WTC11 (cell line): ENCODE results near the gene IFI6. TPM values are rescaled to one million over a fixed set of nuclear protein-coding genes. Genes with fewer than 3 reads are reported as not detected.
A peak's percentile ranks its signal among the peaks of the same experiment; 100 is the strongest.

Experiments
- ATAC-seq: fragments of 200-7000 bp; cut with Tn5 transposase; 2 replicates; pipeline ENCODE4 v1.10.0; 2021; ENCODE audit warnings: mild to moderate bottlenecking, moderate library complexity
- Bru-seq: library from RNA; stranded (reverse); fragments of 400-500 nt; gene quantifications from one replicate; lab custom pipeline; 2021; lab: Mats Ljungman, UMichigan
- CTCF ChIA-PET: fragments of 300-600 bp; sonication (Branson Sonifier 250); formaldehyde crosslinking; loops from one replicate; lab custom pipeline; 2021; ENCODE audit warnings: antibody characterized with exemption; lab: Charles Lee
- POLR2A ChIA-PET: fragments of 350-600 bp; sonication (Branson Sonifier 250); formaldehyde crosslinking; loops from one replicate; lab custom pipeline; 2021; ENCODE audit warnings: antibody characterized with exemption; lab: Charles Lee
- DNase-seq: peaks from one replicate; pipeline ENCODE4 v3.0.0; 2021; ENCODE audit warnings: low spot score
- H3K27ac Mint-ChIP-seq: 2 replicates; pipeline ENCODE4 v1.8.0; 2021; ENCODE audit warnings: mixed read lengths
- H3K27me3 Mint-ChIP-seq: 2 replicates; pipeline ENCODE4 v1.8.0; 2021; ENCODE audit warnings: low read depth, mild to moderate bottlenecking, moderate library complexity, mixed read lengths
- H3K36me3 Mint-ChIP-seq: 2 replicates; pipeline ENCODE4 v1.8.0; 2021; ENCODE audit warnings: mixed read lengths
- H3K4me1 Mint-ChIP-seq: 2 replicates; pipeline ENCODE4 v1.8.0; 2022; ENCODE audit warnings: mixed read lengths
- H3K4me3 Mint-ChIP-seq: 2 replicates; pipeline ENCODE4 v1.8.0; 2021; ENCODE audit warnings: mild to moderate bottlenecking, moderate library complexity, mixed read lengths
- H3K9me3 Mint-ChIP-seq: 2 replicates; pipeline ENCODE4 v1.8.0; 2021; ENCODE audit warnings: mixed read lengths
- CREM ChIP-seq: sonication (generic); formaldehyde crosslinking; IDR thresholded peaks from 2 replicates; pipeline ENCODE4 v1.8.1; 2022; ENCODE audit warnings: mild to moderate bottlenecking, missing genetic modification reagents, moderate library complexity
- FOXK1 ChIP-seq: sonication (generic); formaldehyde crosslinking; IDR thresholded peaks from 2 replicates; pipeline ENCODE4 v1.8.0; 2022; ENCODE audit warnings: mild to moderate bottlenecking, moderate library complexity, missing genetic modification reagents
- GTF2I ChIP-seq: fragments of 250-450 bp; sonication (Bioruptor Pico); conservative IDR thresholded peaks from 2 replicates; pipeline ENCODE4 v1.4.0; 2021; ENCODE audit warnings: mild to moderate bottlenecking
- NR1H2 ChIP-seq: sonication (generic); formaldehyde crosslinking; IDR thresholded peaks from 2 replicates; pipeline ENCODE4 v1.9.0; 2021; ENCODE audit warnings: mild to moderate bottlenecking, moderate library complexity, missing genetic modification reagents
- ZBTB43 ChIP-seq: sonication (generic); formaldehyde crosslinking; IDR thresholded peaks from 2 replicates; pipeline ENCODE4 v1.8.1; 2023; ENCODE audit warnings: mild to moderate bottlenecking, missing genetic modification reagents
- ZNF121 ChIP-seq: sonication (generic); formaldehyde crosslinking; IDR thresholded peaks from 2 replicates; pipeline ENCODE4 v1.8.0; 2023; ENCODE audit warnings: missing genetic modification reagents
- ZNF317 ChIP-seq: sonication (generic); formaldehyde crosslinking; IDR thresholded peaks from 2 replicates; pipeline ENCODE4 v1.8.1; 2023; ENCODE audit warnings: low read depth, mild to moderate bottlenecking, moderate library complexity, missing genetic modification reagents, borderline replicate concordance
- ZNF671 ChIP-seq: fragments of 250-450 bp; sonication (Bioruptor Pico); IDR thresholded peaks from 2 replicates; pipeline ENCODE4 v1.8.0; 2021; ENCODE audit warnings: mild to moderate bottlenecking
- long read RNA-seq, 3 experiments: library from RNA in 1 of 3; library from capped mRNA in 1 of 3; library from polyadenylated mRNA in 1 of 3; unstranded in 2 of 3; stranded (forward) in 1 of 3; transcript quantifications; one replicate each; pipeline ENCODE4 v2.0.0, GENCODE V29; 2021
- total RNA-seq: library from RNA; stranded (reverse); gene quantifications from 3 replicates; pipeline ENCODE4 v1.2.3, GENCODE V29; 2021
- TF ChIP-seq, protein P1 (sequence below): sonication (generic); formaldehyde crosslinking; IDR thresholded peaks from 2 replicates; pipeline ENCODE4 v1.8.0; 2022; ENCODE audit warnings: missing genetic modification reagents
- TF ChIP-seq, protein P2 (sequence below): fragments of 250-450 bp; sonication (Bioruptor Pico); IDR thresholded peaks from 2 replicates; pipeline ENCODE4 v1.9.0; 2021; ENCODE audit warnings: mild to moderate bottlenecking, borderline replicate concordance

IFI6 gene, protein sequence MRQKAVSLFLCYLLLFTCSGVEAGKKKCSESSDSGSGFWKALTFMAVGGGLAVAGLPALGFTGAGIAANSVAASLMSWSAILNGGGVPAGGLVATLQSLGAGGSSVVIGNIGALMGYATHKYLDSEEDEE
- total RNA-seq (4.5 to 9.4 TPM (median 6.4 TPM) in 3 replicates), Bru-seq, nascent RNA (percentile 35 among the genes with signal in this experiment)
- long read RNA-seq, experiment 1, partial matches to known transcripts, result 1 of 4 reads
- long read RNA-seq, experiment 1, other reads (novel, unspliced or antisense), result 0 of 4 reads
- long read RNA-seq, experiment 2, partial matches to known transcripts, result 0 of 4 reads
- long read RNA-seq, experiment 2, other reads (novel, unspliced or antisense), result 1 of 4 reads
- long read RNA-seq, experiment 3, result 0 reads

DNA sequence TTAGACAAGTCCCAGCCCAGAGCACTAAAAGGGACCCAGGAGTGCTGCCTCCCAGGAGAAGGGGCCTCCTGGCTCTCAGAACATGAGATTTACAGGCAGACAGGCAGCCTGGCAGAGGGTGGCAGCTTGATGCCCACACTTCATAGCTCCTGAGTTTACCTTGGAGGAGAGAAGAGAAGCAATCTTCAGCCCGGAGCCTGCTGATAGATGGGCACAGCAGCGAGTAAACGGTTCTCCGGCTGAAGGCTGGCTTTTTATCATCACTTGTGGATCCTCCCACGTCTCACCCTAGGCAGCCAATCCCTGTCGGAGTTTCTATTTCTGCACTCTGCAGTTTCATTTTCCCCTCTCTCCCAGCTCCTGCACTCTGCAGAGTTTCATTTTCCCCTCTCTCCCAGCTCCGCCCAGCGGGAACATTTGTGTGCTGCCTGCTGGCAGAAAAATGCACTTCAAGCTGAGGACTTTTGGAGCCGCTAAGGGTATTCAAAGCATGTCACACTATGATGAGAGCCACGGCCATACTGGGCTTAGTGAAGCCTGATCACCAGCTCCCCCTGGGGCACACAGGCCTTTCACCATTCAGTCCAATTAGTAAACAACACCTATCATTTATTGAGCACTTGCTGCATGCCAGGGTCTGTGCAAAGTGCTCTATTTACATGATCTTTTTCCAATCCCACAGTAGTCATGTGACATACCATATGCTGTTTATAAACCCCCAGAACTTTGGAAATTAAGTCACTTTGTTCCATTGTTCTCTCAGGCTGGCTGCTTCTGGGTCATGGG is at the start of gene IFI6:
TSS of gene IFI6 (minus strand) at position 229 of the 786 bp plus-strand sequence. CDS start 2,878 bp downstream, outside the sequence.
- H3K36me3 Mint-ChIP-seq, result no peaks in the 10 kb centered on the region
- POLR2A ChIA-PET, result interaction anchor here (0.6 to 1.5 kb wide), 3 partner anchors 53 to 174 kb away, joined by 3 to 6 read pairs (median 3); partner anchors contain the start of gene STX12
- ATAC-seq, result peak; percentile 84
- peaks cover 12% of the 10 kb centered on the region for H3K4me1 Mint-ChIP-seq
- TF ChIP-seq, protein P1, sequence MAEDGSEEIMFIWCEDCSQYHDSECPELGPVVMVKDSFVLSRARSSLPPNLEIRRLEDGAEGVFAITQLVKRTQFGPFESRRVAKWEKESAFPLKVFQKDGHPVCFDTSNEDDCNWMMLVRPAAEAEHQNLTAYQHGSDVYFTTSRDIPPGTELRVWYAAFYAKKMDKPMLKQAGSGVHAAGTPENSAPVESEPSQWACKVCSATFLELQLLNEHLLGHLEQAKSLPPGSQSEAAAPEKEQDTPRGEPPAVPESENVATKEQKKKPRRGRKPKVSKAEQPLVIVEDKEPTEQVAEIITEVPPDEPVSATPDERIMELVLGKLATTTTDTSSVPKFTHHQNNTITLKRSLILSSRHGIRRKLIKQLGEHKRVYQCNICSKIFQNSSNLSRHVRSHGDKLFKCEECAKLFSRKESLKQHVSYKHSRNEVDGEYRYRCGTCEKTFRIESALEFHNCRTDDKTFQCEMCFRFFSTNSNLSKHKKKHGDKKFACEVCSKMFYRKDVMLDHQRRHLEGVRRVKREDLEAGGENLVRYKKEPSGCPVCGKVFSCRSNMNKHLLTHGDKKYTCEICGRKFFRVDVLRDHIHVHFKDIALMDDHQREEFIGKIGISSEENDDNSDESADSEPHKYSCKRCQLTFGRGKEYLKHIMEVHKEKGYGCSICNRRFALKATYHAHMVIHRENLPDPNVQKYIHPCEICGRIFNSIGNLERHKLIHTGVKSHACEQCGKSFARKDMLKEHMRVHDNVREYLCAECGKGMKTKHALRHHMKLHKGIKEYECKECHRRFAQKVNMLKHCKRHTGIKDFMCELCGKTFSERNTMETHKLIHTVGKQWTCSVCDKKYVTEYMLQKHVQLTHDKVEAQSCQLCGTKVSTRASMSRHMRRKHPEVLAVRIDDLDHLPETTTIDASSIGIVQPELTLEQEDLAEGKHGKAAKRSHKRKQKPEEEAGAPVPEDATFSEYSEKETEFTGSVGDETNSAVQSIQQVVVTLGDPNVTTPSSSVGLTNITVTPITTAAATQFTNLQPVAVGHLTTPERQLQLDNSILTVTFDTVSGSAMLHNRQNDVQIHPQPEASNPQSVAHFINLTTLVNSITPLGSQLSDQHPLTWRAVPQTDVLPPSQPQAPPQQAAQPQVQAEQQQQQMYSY (CRISPR knock-in tag), result no peak
- TF ChIP-seq CREM (CRISPR knock-in tag) (no peak), ZBTB43 (no peak), FOXK1 (CRISPR knock-in tag) (peak; percentile 54; the same call in 1 of the 2 replicates), ZNF121 (CRISPR knock-in tag) (no peak)
- TF ChIP-seq, all 79 proteins: peak for 1
- CTCF ChIA-PET, result interaction anchor here (0.6 to 4.1 kb wide), 24 partner anchors 9 to 376 kb away, joined by 3 to 83 read pairs (median 4); partner anchors contain the start of genes FAM76A and STX12
- Mint-ChIP-seq H3K27ac (peak within 1 kb of the TSS; percentile 94), H3K4me3 (peak within 1 kb of the TSS; percentile 75), H3K27me3 (peaks cover 19% of the 10 kb centered on the region), H3K9me3 (no peaks in the 10 kb centered on the region)
- peak; percentile 60 for DNase-seq

DNA sequence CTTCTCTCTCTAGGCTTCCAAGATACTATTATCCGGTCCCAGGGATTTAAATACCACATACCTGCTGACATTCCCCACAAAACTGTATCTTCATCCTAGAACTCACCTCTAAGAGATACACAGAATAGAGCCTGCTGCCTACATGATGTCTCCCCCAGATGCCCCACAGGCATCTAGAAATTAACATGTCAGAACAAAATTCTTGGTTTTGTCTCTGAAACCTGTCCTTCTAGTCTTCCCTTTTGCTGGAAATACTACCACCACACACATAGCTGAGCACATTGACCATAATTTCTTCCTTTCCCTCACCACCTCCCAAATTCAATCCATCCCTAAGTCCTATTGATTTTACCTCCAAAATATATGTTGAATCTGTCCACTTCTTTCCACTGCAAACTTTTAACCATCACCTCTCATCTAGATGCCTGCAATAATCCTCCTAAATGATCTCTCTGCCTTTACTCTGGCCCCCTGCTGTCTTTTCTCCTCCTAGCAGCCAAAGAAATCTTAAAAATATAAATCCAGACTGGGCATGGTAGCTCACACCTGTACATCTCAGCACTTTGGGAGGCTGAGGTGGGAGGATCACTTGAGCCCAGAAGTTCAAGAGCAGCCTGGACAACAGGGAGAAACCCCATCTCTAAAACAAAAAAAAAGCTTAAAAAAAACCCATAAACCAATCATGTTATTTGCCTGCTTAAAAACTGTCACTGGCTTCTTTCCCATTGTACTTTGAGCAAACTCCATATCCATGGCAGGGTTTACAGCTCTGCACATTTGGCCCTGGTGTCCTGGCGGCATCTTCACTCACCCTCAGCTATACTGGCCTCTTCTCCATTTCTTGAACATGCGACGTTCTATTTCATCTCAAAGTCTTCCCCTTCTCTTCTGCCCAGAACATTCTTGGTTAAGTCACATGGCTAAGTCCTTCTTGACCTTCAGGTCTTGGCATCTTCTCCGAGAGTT is 47.6 kb upstream of the IFI6 start:
- TF ChIP-seq, protein P2, sequence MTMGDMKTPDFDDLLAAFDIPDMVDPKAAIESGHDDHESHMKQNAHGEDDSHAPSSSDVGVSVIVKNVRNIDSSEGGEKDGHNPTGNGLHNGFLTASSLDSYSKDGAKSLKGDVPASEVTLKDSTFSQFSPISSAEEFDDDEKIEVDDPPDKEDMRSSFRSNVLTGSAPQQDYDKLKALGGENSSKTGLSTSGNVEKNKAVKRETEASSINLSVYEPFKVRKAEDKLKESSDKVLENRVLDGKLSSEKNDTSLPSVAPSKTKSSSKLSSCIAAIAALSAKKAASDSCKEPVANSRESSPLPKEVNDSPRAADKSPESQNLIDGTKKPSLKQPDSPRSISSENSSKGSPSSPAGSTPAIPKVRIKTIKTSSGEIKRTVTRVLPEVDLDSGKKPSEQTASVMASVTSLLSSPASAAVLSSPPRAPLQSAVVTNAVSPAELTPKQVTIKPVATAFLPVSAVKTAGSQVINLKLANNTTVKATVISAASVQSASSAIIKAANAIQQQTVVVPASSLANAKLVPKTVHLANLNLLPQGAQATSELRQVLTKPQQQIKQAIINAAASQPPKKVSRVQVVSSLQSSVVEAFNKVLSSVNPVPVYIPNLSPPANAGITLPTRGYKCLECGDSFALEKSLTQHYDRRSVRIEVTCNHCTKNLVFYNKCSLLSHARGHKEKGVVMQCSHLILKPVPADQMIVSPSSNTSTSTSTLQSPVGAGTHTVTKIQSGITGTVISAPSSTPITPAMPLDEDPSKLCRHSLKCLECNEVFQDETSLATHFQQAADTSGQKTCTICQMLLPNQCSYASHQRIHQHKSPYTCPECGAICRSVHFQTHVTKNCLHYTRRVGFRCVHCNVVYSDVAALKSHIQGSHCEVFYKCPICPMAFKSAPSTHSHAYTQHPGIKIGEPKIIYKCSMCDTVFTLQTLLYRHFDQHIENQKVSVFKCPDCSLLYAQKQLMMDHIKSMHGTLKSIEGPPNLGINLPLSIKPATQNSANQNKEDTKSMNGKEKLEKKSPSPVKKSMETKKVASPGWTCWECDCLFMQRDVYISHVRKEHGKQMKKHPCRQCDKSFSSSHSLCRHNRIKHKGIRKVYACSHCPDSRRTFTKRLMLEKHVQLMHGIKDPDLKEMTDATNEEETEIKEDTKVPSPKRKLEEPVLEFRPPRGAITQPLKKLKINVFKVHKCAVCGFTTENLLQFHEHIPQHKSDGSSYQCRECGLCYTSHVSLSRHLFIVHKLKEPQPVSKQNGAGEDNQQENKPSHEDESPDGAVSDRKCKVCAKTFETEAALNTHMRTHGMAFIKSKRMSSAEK (CRISPR knock-in tag), result no peak
- TF ChIP-seq GTF2I (no peak), ZNF671 (no peak), ZNF317 (CRISPR knock-in tag) (no peak), NR1H2 (no peak), CREM (CRISPR knock-in tag) (no peak)
- no peak for ATAC-seq
- H3K27me3 Mint-ChIP-seq, result peaks cover 9% of the 10 kb centered on the region
- POLR2A ChIA-PET, result interaction anchor here (0.6 kb wide), 1 partner anchor 9 kb away, joined by 3 read pairs; no protein-coding TSS in a partner anchor
- H3K27ac Mint-ChIP-seq, result no peak overlapping the region
- peaks cover 13% of the 10 kb centered on the region for H3K9me3 Mint-ChIP-seq
- no peak overlapping the region for H3K4me3 Mint-ChIP-seq
- no peak for DNase-seq
- peaks cover 1% of the 10 kb centered on the region for H3K4me1 Mint-ChIP-seq
- peaks cover 6% of the 10 kb centered on the region for H3K36me3 Mint-ChIP-seq
- CTCF ChIA-PET, result interaction anchor here (0.5 to 1.5 kb wide), 4 partner anchors 15 to 111 kb away, joined by 3 to 10 read pairs (median 4); no protein-coding TSS in a partner anchor
